NCI-H2196 (cell line): ENCODE measurements around the gene UVRAG.
"Not testable (repeated sequence)": the region's sequence is repeated elsewhere in the genome, so short reads cannot be mapped to it uniquely, and the experiment has no call there.

ENCODE experiments used
- DNase-seq: peaks from one replicate; lab custom pipeline; 2025; ENCODE audit not compliant: unreplicated experiment; lab: John Stamatoyannopoulos, UW

The UVRAG gene

GRCh38 chr11:75946531-75947530, 131.8 kb downstream of the UVRAG start:
- DNase-seq: peak; percentile 77

GRCh38 chr11:75949023-75949672, 134.1 kb downstream of the UVRAG start:
- DNase-seq: no peak

- DNase-seq: no peak
Measured at GRCh38 chr11:75950141-75950540, 135.1 kb downstream of the UVRAG start.

GRCh38 chr11:75954039-75954438, 139.0 kb downstream of the UVRAG start:
- DNase-seq: no peak

- no peak for DNase-seq
Measured at GRCh38 chr11:75955443-75955842, 140.4 kb downstream of the UVRAG start.

- DNase-seq: no peak
Measured at GRCh38 chr11:75959540-75959939, 144.5 kb downstream of the UVRAG start.

GRCh38 chr11:75964071-75964470, 149.1 kb downstream of the UVRAG start:
- DNase-seq: no peak

GRCh38 chr11:75966537-75967287, 151.7 kb downstream of the UVRAG start:
- no peak for DNase-seq

- no peak for DNase-seq
Measured at GRCh38 chr11:75968021-75968625, 153.1 kb downstream of the UVRAG start.

GRCh38 chr11:75969626-75970308, 154.8 kb downstream of the UVRAG start:
- DNase-seq: no peak

- DNase-seq: not testable (repeated sequence)
Measured at GRCh38 chr11:75973710-75974109, 158.7 kb downstream of the UVRAG start.

GRCh38 chr11:75979075-75979474, 164.1 kb downstream of the UVRAG start:
- not testable (repeated sequence) for DNase-seq

- not testable (repeated sequence) for DNase-seq
Measured at GRCh38 chr11:75979479-75980027, 164.5 kb downstream of the UVRAG start.

- DNase-seq: no peak
Measured at GRCh38 chr11:75980031-75980430, 165.0 kb downstream of the UVRAG start.

- DNase-seq: no peak
Measured at GRCh38 chr11:75981546-75981945, 166.5 kb downstream of the UVRAG start.

- DNase-seq: no peak
Measured at GRCh38 chr11:75982309-75982708, 167.3 kb downstream of the UVRAG start.

- DNase-seq: no peak
Measured at GRCh38 chr11:75986966-75987365, 172.0 kb downstream of the UVRAG start.

GRCh38 chr11:75993126-75993525, 178.1 kb downstream of the UVRAG start:
- no peak for DNase-seq

GRCh38 chr11:75994616-75995015, 179.6 kb downstream of the UVRAG start:
- DNase-seq: no peak
